Heart left ventricle (tissue), 13 donors: ENCODE results near the gene KIAA1614.

Source experiments
- CTCF ChIP-seq, 12 donors: fragments of 200-600 bp; sonication (generic) in 4 of 12; IDR thresholded peaks; one replicate each; pipeline versions ENCODE4 v1.5.0 to v1.8.0; 2018 to 2022; ENCODE audit warnings: antibody characterized with exemption in 12 of 12, mild to moderate bottlenecking in 5 of 12
- POLR2A ChIP-seq, 2 donors: fragments of 450-650 bp; IDR thresholded peaks; one replicate each; pipeline ENCODE4 v1.6.1; 2017; ENCODE audit warnings: antibody characterized with exemption in 2 of 2, mild to moderate bottlenecking in 2 of 2, moderate library complexity in 2 of 2
- donor health status: ischemic (EF 13 %, LVEDD 7.1; RV severe dilation, severe dysfunction).
- donor health status: DM: no; HTN: yes; CAD: no.
- donor health status: DM: no; HTN: no; CAD: no.
- donor health status: ischemic (EF 25% LVEDD 6.9; RV normal size, moderate dysfunction).
- donor health status: ischemic (EF 25% LVEDD 5.7; RV mildly dilated, moderate dysfunction).
- donor health status: ischemic (EF 35%, LVEDD 5.7; RV mildly dilated, moderate dysfunction).
- donor health status: nonischemic (EF 11% LVEDD 7.7; RV severe dilation, severe dysfunction).
- donor health status: DM: yes; HTN: yes; CAD: no.
- donor health status: PGD.
- donor health status: ischemic (EF 29% LVEDD 5.4; RV normal size, mild dysfunction).
- donor health status: nonischemic (EF 23%, LVEDD 6.1; RV moderate dilation, normal function).

- TF ChIP-seq POLR2A (IDR thresholded peaks at IDR 0.05) (no peak), CTCF (IDR thresholded peaks at IDR 0.05) (no peak)
Measured at GRCh38 chr1:180925471-180926051, 12.9 kb downstream of the KIAA1614 start.
